Measurements from ENCODE around the gene YEATS2.

- TF ChIP-seq, protein P1, sequence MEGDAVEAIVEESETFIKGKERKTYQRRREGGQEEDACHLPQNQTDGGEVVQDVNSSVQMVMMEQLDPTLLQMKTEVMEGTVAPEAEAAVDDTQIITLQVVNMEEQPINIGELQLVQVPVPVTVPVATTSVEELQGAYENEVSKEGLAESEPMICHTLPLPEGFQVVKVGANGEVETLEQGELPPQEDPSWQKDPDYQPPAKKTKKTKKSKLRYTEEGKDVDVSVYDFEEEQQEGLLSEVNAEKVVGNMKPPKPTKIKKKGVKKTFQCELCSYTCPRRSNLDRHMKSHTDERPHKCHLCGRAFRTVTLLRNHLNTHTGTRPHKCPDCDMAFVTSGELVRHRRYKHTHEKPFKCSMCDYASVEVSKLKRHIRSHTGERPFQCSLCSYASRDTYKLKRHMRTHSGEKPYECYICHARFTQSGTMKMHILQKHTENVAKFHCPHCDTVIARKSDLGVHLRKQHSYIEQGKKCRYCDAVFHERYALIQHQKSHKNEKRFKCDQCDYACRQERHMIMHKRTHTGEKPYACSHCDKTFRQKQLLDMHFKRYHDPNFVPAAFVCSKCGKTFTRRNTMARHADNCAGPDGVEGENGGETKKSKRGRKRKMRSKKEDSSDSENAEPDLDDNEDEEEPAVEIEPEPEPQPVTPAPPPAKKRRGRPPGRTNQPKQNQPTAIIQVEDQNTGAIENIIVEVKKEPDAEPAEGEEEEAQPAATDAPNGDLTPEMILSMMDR (conservative IDR thresholded peaks at IDR 0.05; ENCODE audit: low read depth, low read length), result no peak
- no peak for TF ChIP-seq EZH2 (IDR thresholded peaks at IDR 0.05; ENCODE audit: low read length, unreplicated experiment)
These were observed 1.2 kb downstream of the YEATS2 start for GRCh38 chr3:183698756-183699155.

All from PC-3 (cell line).